NB4 (cell line): ENCODE data around the gene STK39.

Experiments
- DNase-seq: peaks from one replicate; pipeline ENCODE4 v3.0.0; 2010; ENCODE audit warnings: low read depth
- H3K4me3 ChIP-seq: one replicate; pipeline ENCODE4 v1.5.1; 2011; ENCODE audit warnings: mild to moderate bottlenecking, low read depth, low read length, moderate library complexity
- MAX ChIP-seq: IDR thresholded peaks from 2 replicates; pipeline ENCODE4 v1.6.1; 2011; ENCODE audit warnings: low read depth, low read length
- MYC ChIP-seq: IDR thresholded peaks from 2 replicates; pipeline ENCODE4 v1.6.1; 2011; ENCODE audit warnings: low read depth, low read length
- POLR2A ChIP-seq: IDR thresholded peaks from 2 replicates; pipeline ENCODE4 v1.6.1; 2011; ENCODE audit warnings: mild to moderate bottlenecking; ENCODE audit not compliant: insufficient read length; ENCODE audit errors: extremely low read depth
- TF ChIP-seq, protein P1 (sequence below): IDR thresholded peaks from one replicate; pipeline ENCODE4 v1.5.1; 2012; ENCODE audit warnings: low read depth, low read length

Gene STK39

GRCh38 chr2:168030862-168031624 lies 216.4 kb downstream of the STK39 start:
- DNase-seq: no peak
- TF ChIP-seq MAX (no peak), POLR2A (no peak), MYC (no peak)
- TF ChIP-seq, protein P1, sequence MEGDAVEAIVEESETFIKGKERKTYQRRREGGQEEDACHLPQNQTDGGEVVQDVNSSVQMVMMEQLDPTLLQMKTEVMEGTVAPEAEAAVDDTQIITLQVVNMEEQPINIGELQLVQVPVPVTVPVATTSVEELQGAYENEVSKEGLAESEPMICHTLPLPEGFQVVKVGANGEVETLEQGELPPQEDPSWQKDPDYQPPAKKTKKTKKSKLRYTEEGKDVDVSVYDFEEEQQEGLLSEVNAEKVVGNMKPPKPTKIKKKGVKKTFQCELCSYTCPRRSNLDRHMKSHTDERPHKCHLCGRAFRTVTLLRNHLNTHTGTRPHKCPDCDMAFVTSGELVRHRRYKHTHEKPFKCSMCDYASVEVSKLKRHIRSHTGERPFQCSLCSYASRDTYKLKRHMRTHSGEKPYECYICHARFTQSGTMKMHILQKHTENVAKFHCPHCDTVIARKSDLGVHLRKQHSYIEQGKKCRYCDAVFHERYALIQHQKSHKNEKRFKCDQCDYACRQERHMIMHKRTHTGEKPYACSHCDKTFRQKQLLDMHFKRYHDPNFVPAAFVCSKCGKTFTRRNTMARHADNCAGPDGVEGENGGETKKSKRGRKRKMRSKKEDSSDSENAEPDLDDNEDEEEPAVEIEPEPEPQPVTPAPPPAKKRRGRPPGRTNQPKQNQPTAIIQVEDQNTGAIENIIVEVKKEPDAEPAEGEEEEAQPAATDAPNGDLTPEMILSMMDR: no peak
- H3K4me3 ChIP-seq: no peak overlapping the region

DNA sequence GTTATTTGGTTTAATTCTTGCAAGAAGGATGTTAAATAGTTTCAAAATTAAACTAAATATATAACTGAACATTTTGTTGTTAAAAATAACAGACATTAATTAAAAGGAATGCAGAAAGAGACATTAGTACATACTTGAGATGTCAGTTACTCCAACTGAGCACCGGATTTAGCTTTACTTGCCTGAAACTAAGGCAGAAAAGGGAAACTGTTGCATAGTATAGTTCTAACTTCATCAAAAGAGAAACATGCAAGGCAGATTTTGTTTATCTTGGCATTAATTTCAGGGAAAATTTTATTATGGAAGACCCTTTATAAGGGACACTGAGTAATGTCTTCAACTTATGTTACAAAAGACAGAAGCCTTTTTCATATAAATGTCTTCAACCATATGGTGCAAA lies 218.3 kb downstream of the STK39 start:
- no peak overlapping the region for H3K4me3 ChIP-seq
- no peak for DNase-seq
- TF ChIP-seq, protein P1: no peak
- TF ChIP-seq POLR2A: no peak
- TF ChIP-seq MYC: no peak
- TF ChIP-seq MAX: no peak

GRCh38 chr2:168028362-168028761 lies 219.0 kb downstream of the STK39 start:
- no peak for DNase-seq
- no peak overlapping the region for H3K4me3 ChIP-seq
- TF ChIP-seq MAX (no peak), MYC (no peak), POLR2A (no peak)
- TF ChIP-seq, protein P1: no peak

DNA sequence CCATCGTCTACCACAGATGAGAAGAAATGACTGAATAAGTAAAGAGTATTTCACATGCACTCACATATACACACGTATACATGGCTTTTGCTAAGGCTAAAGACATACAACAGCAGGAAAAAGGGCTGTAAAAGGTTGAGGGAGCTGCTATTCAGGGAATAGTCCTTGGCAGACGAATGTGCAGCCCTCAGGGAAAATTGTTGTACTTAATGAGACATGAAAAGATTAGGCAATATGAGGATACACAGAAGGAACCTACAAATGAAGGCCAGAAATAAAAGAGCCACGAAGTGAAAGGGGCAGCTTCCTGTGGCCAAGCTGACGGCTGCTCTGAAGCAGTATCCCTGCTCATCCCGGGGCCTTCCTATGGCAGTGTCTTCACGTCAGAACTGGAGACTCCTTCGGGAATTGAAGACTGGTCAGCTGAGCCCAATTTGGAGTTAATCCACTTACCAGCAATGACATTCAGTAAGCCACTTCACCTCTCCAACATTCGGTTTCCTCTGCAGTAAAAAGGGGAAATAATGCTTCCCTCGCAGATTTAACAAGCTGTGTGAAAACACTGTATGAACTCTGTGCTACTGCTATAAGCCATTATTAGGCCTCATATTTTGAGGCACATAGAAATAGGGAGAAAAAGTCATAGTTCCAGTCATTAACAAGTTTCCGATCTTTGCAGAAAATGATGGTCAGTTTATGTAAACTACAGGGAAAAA lies 221.8 kb downstream of the STK39 start:
- H3K4me3 ChIP-seq: no peak overlapping the region
- DNase-seq: peak; percentile 48
- TF ChIP-seq POLR2A: no peak

DNA sequence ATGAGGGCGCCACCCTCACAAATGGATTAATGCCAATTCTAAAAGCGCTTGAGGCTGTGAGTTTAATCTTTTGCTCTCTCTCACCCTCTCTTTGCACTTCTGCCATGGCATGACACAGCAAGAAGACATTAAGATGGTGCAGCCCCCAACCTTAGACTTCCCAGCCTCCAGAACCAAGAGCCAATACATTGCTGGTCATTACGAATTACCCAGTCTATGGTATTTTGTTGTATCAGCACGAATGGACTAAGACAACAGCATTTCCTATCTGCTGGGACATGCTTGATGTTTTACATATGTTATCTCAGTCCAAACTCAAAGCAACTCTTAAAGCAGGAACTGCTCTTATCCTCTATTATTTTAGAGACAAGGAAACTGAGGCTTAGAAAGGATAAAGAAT lies 222.9 kb downstream of the STK39 start:
- TF ChIP-seq MYC (no peak), MAX (no peak), POLR2A (no peak)
- TF ChIP-seq, protein P1: no peak
- H3K4me3 ChIP-seq: no peak overlapping the region
- no peak for DNase-seq

GRCh38 chr2:168021800-168022587 lies 225.4 kb downstream of the STK39 start:
- H3K4me3 ChIP-seq: no peak overlapping the region
- no peak for DNase-seq
- TF ChIP-seq, protein P1: no peak
- no peak for TF ChIP-seq MAX
- TF ChIP-seq MYC: no peak
- TF ChIP-seq POLR2A: no peak
